Stimulated activated CD8-positive, alpha-beta memory T cell treated with anti-CD3 and anti-CD28 coated beads, Interleukin-12 subunit alpha, Interleukin-12 subunit beta, amount 100 ng/mL, for 4 hours (primary cell): ENCODE measurements around the gene ADAM22.

Experiments
- DNase-seq: peaks from one replicate; pipeline ENCODE4 v3.0.0-alpha.2; 2020; ENCODE audit warnings: low read depth

The ADAM22 gene

DNA sequence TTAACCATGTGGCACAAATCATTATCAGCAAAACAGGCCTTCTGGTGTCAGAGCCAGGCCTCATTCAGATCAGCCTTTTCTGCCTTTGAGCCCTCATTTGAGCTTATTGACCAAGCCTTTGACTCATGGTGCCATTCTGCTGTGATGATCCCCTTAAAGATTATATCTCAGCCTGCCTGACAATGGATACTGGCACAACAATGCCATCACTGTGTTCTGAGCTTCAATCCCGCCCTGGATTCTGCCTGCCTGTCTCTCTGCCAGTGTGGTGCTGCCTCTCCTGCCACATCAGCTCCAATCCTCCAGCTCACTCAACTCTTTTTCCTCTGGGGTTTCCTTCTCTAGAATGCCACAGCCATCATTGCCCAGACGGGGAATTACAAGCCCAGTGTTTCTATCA, 233.2 kb downstream of the ADAM22 start:
- DNase-seq: no peak

DNA sequence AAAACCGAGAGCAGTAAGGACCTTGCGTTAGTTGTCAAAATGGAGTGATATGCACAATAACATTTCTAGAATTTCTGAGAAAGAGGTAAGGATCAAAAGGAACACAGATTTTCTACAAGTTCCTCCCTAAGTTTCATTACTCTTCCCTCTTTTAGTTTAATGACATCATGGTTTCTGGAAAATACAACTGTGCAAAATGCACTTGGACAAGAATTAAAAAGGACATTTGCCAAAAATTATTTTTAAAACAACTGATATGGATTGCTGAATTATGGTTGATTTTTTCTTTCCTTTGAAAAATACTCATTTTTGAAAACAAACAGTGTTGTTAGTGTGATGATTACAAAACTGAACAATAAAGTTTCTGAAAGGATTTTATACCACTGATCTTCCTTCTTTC, 233.7 kb downstream of the ADAM22 start:
- DNase-seq: no peak

DNA sequence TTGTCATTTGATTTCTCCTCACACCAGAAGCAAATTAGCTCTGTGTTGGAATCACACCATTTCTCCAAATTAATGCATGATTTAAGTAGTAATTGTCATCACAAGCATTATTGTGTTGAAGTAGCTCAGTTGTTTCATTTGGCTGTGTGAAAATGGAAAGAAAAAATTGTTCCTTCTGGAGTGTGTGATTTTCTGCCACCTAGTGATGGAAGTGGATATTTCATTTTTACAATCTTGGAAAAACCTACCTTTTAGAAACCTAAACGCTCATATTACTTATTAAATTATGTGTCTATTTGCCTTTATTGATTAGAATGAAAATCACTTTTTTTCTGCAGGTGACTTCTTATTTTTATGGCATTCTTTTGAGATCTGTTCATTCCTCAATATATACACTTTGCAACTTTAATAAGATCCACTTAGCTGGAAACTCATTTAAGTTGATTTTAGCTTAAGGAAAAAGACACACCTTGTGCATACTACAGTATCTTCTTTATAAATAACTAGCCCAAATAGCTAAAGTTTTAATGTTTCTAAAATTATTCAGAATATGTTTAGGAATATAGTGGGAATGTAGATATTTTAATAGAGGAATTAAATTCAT, 235.8 kb downstream of the ADAM22 start:
- DNase-seq: no peak

DNA sequence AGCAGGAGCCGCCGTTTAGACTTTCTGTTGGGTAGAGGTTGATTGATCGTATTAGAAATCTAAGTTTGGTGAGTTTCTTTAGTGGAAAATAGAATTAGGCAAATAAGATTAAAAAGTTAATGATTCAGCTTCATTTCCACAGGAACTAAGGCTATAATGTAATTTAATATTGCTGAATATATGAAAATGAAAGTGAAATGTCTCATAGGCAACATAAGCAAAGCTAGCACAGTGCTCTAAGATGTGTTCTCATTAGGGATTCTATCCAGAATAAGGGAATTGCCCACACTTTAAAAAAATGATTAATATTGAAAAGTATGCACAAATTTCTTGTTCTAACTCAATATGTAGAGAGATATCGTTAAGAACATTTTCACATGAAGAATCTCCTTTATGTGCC, 238.8 kb downstream of the ADAM22 start:
- no peak for DNase-seq

DNA sequence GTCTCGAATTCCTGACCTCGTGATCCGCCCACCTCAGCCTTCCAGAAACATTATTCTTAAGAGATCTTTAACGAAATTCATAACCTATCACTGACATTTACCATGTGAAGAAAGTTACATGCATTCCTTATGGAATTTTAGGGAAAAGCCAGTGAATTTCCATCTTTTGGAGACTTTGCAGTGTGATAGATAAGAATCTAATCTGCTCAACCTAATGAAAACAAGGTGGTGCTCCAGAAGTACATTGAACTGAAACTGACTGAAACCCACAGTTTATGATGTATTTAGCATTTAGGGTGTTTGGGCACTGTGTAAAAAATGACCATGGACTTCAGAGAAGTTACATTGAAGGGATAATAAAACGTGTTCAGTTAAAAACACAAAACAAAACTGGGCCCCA, 242.1 kb downstream of the ADAM22 start:
- no peak for DNase-seq

DNA sequence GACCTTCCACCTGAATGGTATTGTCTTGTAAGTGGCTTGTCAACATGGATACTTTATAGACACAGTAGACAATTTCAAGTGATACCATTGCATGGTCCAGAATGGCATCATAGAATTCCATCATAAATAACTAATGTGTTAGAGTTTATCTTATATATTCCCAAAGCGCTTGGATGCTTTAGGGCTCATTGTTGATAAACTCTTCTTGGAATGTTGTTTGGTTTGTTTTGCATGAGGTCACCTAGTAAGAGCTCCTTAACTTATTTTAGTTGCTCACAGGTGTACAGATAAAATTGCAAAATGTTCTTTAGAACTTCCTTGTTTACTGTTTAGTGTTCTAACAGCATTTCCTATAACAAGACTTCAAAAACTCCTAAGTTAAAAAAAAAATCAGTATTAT, 249.0 kb downstream of the ADAM22 start:
- DNase-seq: no peak

DNA sequence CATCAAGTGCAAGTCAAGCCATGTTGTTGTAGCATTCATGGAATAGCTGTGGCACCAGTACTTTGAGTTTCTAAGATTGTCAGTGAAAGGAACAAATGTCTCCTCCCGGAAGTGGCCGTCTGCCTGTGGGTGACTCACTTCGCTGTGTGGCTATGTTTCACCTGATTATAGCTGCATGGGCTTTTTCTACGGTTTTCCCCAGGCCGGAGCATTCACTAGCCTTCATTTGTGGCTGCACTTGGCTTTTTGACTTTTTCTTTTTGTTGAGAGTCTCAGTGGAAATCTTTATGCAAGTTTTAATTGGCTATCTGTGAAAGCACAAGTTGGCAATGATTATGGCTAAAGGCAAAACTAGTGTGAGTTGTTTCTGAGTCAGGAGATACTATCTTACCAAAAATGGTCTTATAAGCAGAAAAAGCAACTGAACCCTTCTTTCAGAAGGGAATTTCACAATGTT, 250.8 kb downstream of the ADAM22 start:
- no peak for DNase-seq

DNA sequence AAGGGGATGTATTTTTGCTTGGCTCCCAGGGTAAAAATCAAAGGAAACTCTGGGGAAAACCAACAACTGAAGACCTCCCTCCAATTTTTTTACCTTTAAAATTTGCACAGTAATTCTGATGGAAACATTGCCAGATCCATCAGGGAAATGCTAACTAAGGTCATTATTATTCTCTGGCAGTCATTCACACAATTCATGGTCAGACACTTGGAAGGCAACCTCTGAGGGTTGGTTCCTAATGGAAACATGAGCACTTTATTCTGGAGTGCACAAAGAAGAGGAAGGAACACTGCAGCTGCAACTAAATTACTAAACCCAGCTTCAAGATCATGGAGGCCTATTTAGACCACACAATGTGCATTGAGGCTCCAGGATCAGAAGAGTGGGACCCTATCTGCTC, 251.6 kb downstream of the ADAM22 start:
- DNase-seq: no peak

DNA sequence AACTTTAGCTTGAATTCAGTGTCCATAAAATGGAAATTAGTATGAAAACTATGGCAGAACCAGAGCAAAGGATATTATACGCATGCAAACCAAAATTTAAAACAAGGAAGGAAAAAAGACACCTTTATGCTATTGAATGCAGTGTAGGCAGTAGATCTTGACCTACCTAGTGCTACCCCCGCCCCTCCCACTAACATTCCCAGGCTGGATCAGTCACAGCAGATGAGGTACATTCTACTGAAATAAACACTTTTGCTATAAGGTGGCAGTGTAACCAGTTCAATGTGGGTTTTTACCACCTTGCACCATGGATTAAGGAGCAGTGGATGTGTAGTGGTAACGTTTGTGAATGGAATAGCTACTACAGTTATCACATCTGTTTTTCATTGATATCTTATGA, 257.9 kb downstream of the ADAM22 start:
- no peak for DNase-seq

DNA sequence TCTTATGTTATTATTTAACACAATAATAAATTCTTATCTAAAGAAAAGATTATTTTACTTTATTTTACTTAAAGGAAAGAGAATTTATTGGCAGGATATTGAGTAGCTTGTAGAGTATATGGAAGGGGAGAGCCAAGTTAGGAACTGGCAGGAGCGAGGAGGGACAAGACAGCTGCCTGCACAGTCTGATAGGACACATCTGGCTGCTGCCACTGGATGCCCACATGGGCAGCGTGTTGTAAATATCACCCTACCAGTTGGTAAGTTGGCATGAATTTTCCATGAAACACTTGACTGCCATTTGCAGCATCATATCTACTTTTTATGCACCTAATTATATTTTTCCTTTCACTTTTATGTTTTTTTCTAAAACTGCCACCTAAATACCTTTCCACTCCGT, 266.2 kb downstream of the ADAM22 start:
- no peak for DNase-seq

DNA sequence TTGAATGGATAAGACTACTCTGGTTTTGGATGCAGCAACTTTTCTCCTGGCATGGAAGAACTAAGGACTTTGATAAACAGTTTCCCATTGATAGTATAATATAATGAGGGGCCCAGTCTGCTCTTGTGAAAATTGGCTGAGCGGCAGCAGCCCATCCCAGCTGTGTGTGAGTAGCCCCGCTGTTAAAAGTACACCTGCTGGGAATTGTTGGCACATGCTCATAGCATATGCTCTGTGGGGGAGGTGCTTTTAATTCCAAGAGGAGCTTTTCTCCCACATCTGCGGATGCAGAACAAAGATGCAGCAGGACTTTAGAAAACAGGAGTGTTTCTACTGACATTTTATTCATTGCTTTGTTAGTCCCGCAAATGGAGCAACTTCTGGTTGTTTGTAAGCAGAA, 266.7 kb downstream of the ADAM22 start:
- DNase-seq: no peak

DNA sequence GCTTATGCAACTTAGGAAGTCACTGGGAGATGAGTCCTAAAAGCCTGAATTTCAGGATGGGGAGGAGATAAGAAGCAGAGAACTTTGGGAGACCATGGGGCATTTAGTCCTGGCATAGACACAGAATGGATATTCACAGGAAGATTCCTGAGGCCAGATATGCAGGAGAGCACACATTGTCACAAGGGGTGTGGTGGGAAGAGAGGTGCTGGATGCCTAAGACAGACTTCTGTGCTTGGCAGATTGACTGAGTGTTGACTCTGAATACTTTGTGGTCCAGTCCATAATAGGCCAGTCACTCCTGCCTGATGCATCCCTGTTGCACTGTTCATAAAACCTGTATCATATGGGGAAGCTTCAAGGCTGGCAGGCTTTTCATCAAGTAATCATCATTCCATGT, 267.3 kb downstream of the ADAM22 start:
- no peak for DNase-seq

DNA sequence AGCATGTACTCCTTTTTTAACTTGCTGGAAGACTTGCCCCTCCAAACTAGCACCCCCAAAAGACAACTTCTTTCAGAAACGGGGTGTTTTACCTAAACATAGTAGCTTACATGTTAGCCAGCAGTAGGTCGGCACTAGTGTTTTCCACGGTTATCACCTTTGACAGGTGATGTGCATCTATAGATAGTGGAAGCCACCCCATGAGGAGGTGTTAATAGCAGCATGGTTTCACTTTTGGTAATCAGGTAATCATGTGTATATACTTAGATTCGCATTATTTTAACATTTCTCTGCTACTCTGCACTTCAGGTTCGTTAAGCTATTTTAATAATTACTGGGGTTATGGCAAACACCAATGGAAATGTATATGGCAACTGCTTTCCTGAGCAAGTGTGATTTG, 268.2 kb downstream of the ADAM22 start:
- no peak for DNase-seq

DNA sequence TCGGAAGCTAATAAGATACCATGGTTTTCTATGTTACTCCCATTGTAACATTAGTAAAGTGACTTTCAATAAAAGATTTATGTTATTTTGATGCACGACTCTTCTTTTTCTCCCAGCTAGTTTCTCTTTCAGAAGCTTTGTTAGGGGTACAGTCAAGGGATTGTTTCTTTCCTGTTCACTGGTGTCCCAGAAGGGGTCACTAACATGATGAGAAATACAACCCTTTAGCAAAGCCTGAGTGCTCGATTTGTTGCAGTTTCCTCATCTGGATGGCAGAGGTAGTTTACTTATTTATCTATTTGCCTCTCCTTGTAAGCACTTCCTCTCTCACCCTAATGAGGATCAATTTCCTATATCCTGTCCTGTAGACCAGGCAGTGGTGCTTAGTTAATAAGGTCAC, 268.7 kb downstream of the ADAM22 start:
- DNase-seq: no peak

DNA sequence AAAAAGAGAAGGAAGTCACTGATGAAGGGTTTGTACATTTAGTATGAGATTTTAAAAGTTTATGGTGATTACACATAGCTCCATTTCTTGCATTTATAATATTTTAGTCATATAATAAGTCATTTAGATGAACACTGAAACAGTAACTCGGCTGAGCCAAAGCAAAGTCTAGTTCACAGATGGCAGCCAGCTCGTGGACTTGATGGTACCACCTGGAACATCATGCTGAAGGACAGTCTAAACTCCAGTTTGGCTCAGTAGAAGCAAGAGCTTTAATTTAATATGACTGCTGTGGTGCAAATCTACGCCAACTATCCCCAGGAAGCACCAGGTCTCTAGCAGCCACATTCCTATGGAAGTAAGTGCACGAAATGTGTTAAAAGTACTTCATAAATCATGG, 269.4 kb downstream of the ADAM22 start:
- no peak for DNase-seq

DNA sequence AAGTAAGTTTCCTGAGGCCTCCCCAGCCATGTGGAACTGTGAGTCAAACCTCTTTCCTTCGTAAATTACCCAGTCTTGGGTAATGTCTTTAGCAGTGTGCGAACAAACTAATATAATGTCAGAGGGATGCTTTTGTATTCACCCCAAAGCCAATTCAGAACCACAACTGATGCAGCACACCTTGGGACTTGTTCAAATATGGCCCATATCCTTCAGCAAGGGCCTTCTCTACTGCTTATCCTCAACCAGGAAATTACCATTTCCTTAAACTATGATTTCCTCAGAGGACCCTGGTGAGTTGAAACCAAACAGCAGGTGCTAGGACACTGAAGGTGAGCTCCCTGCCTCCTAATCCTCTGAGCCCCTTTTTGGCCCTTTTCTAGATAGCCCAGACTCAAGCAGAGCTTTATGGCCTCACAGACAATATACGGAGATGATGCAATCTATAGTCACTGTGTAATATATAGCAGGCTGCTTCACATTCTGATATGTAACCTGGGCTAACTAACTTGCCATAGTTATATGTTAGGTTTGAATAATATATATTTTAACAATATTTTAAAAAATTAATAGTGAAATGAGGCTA, 270.6 kb downstream of the ADAM22 start:
- no peak for DNase-seq

DNA sequence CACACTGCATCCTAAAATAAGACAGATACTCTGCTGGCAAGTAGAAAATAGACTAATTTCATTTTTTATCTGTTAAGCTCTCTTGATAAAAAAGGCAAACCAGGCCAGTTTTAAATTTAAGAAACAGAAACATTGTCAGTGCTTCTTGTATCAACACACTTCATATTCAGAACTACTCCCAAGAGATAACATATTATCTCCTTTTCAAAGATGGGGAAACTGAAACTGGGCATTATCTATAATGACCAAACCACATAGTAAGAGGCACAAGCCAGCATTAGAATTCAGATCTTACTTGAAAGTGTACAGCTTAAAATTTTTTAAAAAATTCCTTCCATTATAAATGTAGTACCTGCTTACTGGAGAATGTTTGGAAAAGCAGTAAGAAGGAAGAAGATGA, 271.1 kb downstream of the ADAM22 start:
- no peak for DNase-seq

DNA sequence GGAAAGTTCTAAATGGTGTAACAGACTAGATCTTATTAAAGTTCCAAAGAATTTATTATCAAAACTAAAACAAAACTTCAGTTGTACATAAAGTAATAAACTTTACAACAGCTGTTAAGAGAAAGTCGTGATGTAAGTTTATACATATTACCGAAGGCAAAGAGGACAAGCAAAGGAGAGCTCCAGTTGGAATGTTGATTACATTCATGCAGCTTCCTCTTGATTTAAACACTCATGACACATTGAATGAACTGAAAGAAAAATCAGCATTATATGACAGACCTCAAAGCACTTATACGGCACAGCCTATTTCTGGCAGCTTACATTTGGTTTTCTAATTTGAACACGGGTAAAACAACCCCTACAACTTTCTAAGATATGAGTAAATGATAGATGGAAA, 272.2 kb downstream of the ADAM22 start:
- DNase-seq: no peak

DNA sequence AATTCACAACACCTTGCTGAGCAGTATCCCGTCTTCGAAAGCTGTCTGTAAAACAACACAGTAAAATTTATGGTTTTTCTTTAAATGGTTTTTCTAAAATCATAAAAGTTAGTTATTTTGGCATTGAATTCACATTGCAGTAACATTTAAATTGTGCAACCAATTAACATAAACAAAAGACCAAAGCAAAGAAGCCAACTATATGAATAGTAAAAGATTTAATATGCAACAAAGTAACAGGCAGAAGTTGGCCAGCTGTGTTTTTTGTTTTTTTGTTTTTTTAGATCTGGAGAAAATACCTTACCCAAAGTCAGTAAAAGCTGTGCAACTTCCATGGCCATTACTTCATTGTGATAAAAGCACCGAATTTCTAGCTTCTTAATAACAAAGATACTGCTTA, 274.5 kb downstream of the ADAM22 start:
- DNase-seq: no peak

DNA sequence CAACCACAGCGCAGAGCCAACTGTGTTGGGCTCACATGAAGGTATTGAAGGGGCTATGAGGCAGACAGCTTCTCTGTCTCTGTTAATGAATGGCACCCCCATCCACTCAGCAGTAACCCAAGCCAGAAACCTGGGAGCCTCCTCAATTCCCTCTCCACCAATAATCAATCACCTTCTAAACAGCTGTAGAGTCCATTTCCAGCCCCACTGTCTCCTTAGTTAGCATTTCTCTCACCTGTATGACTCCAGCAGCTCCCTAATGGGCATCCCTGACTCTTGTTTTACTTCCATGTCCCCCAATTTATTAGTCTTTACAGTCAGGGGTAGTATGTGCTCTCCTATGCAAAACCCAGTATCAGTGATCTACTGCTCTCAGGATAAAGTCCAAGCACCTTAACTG, 278.9 kb downstream of the ADAM22 start:
- DNase-seq: no peak

DNA sequence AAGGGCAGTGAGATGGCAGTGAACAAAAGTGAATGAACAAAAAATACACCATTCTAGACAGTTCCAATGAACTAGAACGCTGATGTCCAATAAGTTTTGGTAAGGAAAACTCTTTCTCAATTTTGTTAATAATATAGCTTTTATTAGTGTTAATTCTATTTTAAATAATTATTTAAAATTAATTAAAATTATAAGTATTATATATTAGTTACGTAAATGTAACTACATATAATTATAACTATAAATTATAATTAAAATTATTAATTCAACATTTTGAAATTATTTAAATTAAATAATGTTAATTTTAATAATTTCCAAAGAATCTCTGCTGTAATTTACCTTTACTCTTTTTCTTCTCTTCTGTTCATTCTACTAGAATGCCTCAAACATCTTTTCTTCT, 280.4 kb downstream of the ADAM22 start:
- DNase-seq: no peak

DNA sequence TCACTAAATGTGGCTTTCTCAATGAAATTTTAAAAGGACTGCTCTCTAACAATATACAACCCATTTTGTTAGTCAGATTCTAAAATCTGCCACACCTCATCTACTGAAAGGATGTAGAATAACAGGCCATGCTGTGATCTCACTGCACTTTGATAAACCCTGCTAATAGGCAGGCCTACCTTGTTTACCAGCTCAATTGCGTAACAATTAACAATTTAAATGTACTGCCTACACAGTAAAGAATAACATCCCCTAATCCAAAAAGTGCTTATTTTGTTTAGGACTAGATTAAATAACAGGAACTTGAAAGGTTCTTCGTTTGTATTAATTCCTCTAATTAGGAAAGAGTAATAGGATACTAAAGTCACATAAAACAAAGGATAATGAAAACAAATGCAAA, 281.2 kb downstream of the ADAM22 start:
- DNase-seq: no peak

DNA sequence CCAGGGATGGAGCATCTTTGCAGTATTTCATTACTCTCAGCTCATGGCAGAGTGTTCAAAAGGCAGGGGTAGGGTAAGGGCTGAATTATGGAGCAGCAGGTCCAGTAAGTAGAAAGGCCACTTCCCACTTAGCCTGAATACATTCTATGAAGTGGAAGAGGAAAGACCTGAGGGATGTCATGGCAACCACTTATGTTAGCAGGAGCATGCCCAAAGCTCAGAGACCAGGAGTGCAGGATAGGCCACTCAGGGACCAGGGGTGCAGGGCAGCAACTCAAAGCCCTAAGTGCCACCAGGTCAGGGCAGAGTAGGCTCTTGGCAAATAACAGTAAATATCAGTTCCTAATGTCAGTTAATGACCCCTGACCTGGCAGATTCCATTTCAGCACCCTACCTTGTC, 282.2 kb downstream of the ADAM22 start:
- no peak for DNase-seq

DNA sequence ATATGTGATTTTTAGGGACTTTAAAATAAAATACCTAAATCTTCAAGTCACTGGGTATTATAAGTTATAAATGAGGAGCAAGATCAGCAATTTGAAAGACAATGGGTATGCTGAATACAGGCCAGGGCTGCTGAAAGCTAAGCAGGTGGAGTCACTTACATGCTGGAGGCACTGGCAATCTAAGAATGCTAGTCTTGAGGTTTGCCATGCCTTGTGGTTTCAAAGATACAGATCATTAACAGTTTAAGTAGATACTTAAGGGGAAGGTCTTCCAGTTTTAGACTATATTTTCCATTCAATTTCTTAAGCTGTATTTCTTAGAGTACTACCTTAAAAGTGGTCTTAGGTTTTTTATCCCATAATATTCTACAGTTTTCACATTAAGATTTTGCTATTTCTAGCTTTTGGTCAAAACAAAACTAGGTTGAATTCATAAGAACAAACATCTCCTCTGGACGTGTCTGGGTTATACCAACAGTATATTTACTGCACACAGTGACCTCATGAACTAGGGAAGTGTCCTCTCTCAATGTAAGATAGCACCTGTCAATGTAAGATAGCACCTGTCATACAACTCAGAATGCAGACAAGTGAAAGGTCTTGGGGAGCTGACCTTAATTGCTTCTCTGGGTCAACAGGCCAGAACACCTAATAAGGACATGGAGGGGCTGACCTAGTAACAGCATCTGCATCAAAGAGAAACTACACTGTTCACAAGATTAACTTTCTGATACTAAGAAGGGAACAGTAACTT, 283.8 kb downstream of the ADAM22 start:
- no peak for DNase-seq
